ENCODE measurements around the gene EML3. TPM values are rescaled to one million over a fixed set of nuclear protein-coding genes. Genes with fewer than 3 reads are reported as not detected.
A peak's percentile ranks its signal among the peaks of the same experiment; 100 is the strongest.
"Not testable (repeated sequence)": the region's sequence is repeated elsewhere in the genome, so short reads cannot be mapped to it uniquely, and the experiment has no call there.

The EML3 gene
- 40.2 and 42.1 TPM in 2 replicates for total RNA-seq

- DNase-seq = peak; percentile 85
Measured at GRCh38 chr11:62612366-62613290, at the start of gene EML3, which contains the start of gene ROM1. TSS of gene EML3 (minus strand) at chr11:62612775. CDS start at chr11:62612457, 318 bp downstream. TSS of gene ROM1 (plus strand) at chr11:62613257. CDS start at chr11:62613282, 25 bp downstream.

- DNase-seq = no peak
Measured at GRCh38 chr11:62656796-62657429, 44.3 kb upstream of the EML3 start.

- DNase-seq = no peak
Measured at GRCh38 chr11:62654297-62654696, 41.7 kb upstream of the EML3 start.

- DNase-seq = no peak
Measured at GRCh38 chr11:62652161-62653006, 39.8 kb upstream of the EML3 start.

GRCh38 chr11:62650283-62650682 is 37.7 kb upstream of the EML3 start:
- DNase-seq = not testable (repeated sequence)

- no peak for DNase-seq
Measured at GRCh38 chr11:62649486-62649885, 36.9 kb upstream of the EML3 start.

GRCh38 chr11:62648967-62649364 is 36.4 kb upstream of the EML3 start:
- DNase-seq = no peak

- DNase-seq = no peak
Measured at GRCh38 chr11:62648185-62648966, 35.8 kb upstream of the EML3 start.

GRCh38 chr11:62647609-62648005 is 35.0 kb upstream of the EML3 start:
- no peak for DNase-seq

GRCh38 chr11:62646825-62647608 is 34.4 kb upstream of the EML3 start:
- no peak for DNase-seq

GRCh38 chr11:62645946-62646824 is 33.6 kb upstream of the EML3 start, which contains the start of gene GANAB:
TSS of gene GANAB (minus strand) at chr11:62646613. CDS start at chr11:62646599, 14 bp downstream.
- DNase-seq = peak; percentile 99

- no peak for DNase-seq
Measured at GRCh38 chr11:62645671-62645945, 33.0 kb upstream of the EML3 start.

- no peak for DNase-seq
Measured at GRCh38 chr11:62644220-62644619, 31.6 kb upstream of the EML3 start.

- no peak for DNase-seq
Measured at GRCh38 chr11:62632492-62632891, 19.9 kb upstream of the EML3 start.

- peak; percentile 40 for DNase-seq
Measured at GRCh38 chr11:62627713-62628112, 15.1 kb upstream of the EML3 start.

- DNase-seq = peak; percentile 51
Measured at GRCh38 chr11:62622476-62623089, 10.0 kb upstream of the EML3 start.

- DNase-seq = peak; percentile 98
Measured at GRCh38 chr11:62621567-62622470, 9.2 kb upstream of the EML3 start, which contains the start of gene B3GAT3. TSS of gene B3GAT3 (minus strand) at chr11:62621986. CDS start at chr11:62621947, 39 bp downstream.

GRCh38 chr11:62621027-62621566 is 8.5 kb upstream of the EML3 start:
- DNase-seq = no peak
